Globus pallidus (tissue), 1 donor: Measurements from ENCODE around the gene BICD2.

Source experiments
- DNase-seq: peaks from one replicate; pipeline ENCODE4 v3.0.0-alpha.2; 2015; ENCODE audit warnings: low spot score

Gene BICD2

GRCh38 chr9:92727716-92728700 is 36.6 kb downstream of the BICD2 start:
- DNase-seq = no peak

- DNase-seq = no peak
These were observed 37.5 kb downstream of the BICD2 start for GRCh38 chr9:92726971-92727715.

GRCh38 chr9:92726348-92726747 is 38.3 kb downstream of the BICD2 start:
- DNase-seq = no peak

GRCh38 chr9:92725766-92726165 is 38.9 kb downstream of the BICD2 start:
- no peak for DNase-seq

GRCh38 chr9:92725266-92725545 is 39.4 kb downstream of the BICD2 start:
- DNase-seq = no peak

GRCh38 chr9:92724528-92725265 is 39.9 kb downstream of the BICD2 start:
- no peak for DNase-seq

GRCh38 chr9:92723801-92724323 is 40.8 kb downstream of the BICD2 start:
- no peak for DNase-seq

GRCh38 chr9:92723299-92723625 is 41.4 kb downstream of the BICD2 start:
- DNase-seq = peak; percentile 85

GRCh38 chr9:92722386-92723298 is 42.0 kb downstream of the BICD2 start:
- DNase-seq = no peak

- no peak for DNase-seq
These were observed 43.1 kb downstream of the BICD2 start for GRCh38 chr9:92721548-92721947.

- DNase-seq = no peak
These were observed 43.7 kb downstream of the BICD2 start for GRCh38 chr9:92720807-92721535.

GRCh38 chr9:92720209-92720765 is 44.3 kb downstream of the BICD2 start:
- no peak for DNase-seq

GRCh38 chr9:92719028-92719647 is 45.5 kb downstream of the BICD2 start:
- no peak for DNase-seq

- no peak for DNase-seq
These were observed 46.3 kb downstream of the BICD2 start for GRCh38 chr9:92718086-92719001.

- no peak for DNase-seq
These were observed 47.2 kb downstream of the BICD2 start for GRCh38 chr9:92717201-92718085.

- no peak for DNase-seq
These were observed 48.1 kb downstream of the BICD2 start for GRCh38 chr9:92716557-92716956.

- no peak for DNase-seq
These were observed 49.0 kb downstream of the BICD2 start for GRCh38 chr9:92715488-92716231.
